GM23338 (cell line): ENCODE measurements around the gene KIAA1549. TPM values are rescaled to one million over a fixed set of nuclear protein-coding genes. Genes with fewer than 3 reads are reported as not detected.

Experiments used
- ATAC-seq: fragments of 200-7000 bp; cut with Tn5 transposase; 3 replicates; pipeline ENCODE4 v1.9.1; 2020
- DNase-seq: peaks from one replicate; pipeline ENCODE4 v3.0.0-alpha.2; 2015; ENCODE audit warnings: low spot score
- H2AFZ ChIP-seq: fragments of 200-600 bp; sonication (generic); 2 replicates; pipeline ENCODE4 v1.8.0; 2016; ENCODE audit warnings: antibody characterized with exemption, mild to moderate bottlenecking, moderate library complexity
- H3F3A ChIP-seq: fragments of 200-600 bp; sonication (generic); replicated peaks from 2 replicates; pipeline ENCODE4 v1.8.0; 2017; ENCODE audit warnings: antibody characterized with exemption, mixed run types, low read depth
- H3K27ac ChIP-seq: fragments of 200-600 bp; sonication (generic); 2 replicates; pipeline ENCODE4 v1.6.1; 2016; ENCODE audit warnings: low read depth
- H3K27me3 ChIP-seq: fragments of 200-600 bp; sonication (generic); 2 replicates; pipeline ENCODE4 v1.8.0; 2016; ENCODE audit warnings: mild to moderate bottlenecking, mixed run types, moderate library complexity; ENCODE audit not compliant: insufficient read depth
- H3K36me3 ChIP-seq: fragments of 200-600 bp; sonication (generic); 2 replicates; pipeline ENCODE4 v1.8.0; 2016; ENCODE audit warnings: mild to moderate bottlenecking; ENCODE audit not compliant: insufficient read depth
- H3K4me1 ChIP-seq: fragments of 200-600 bp; sonication (generic); 2 replicates; pipeline ENCODE4 v1.8.0; 2016; ENCODE audit warnings: mild to moderate bottlenecking, moderate library complexity; ENCODE audit not compliant: insufficient read depth
- H3K4me2 ChIP-seq: fragments of 200-600 bp; sonication (generic); 2 replicates; pipeline ENCODE4 v1.7.1; 2017; ENCODE audit warnings: mixed run types
- H3K4me3 ChIP-seq: fragments of 200-600 bp; sonication (generic); 2 replicates; pipeline ENCODE4 v1.6.1; 2016; ENCODE audit warnings: mixed run types
- H3K79me2 ChIP-seq: fragments of 200-600 bp; sonication (generic); replicated peaks from 2 replicates; pipeline ENCODE4 v1.8.0; 2017; ENCODE audit warnings: mild to moderate bottlenecking; ENCODE audit not compliant: insufficient read depth
- H3K9me2 ChIP-seq: fragments of 200-600 bp; sonication (generic); 2 replicates; pipeline ENCODE4 v1.8.0; 2017; ENCODE audit not compliant: insufficient read depth
- H4K20me1 ChIP-seq: fragments of 200-600 bp; sonication (generic); replicated peaks from 2 replicates; pipeline ENCODE4 v1.8.0; 2017; ENCODE audit warnings: mild to moderate bottlenecking; ENCODE audit not compliant: insufficient read depth
- H3K27ac Mint-ChIP-seq: 2 replicates; pipeline ENCODE4 v1.8.0; 2020; ENCODE audit warnings: inconsistent platforms, mild to moderate bottlenecking, moderate library complexity, mixed read lengths
- H3K27me3 Mint-ChIP-seq: 3 replicates; pipeline ENCODE4 v1.8.0; 2022; ENCODE audit warnings: low read depth, mild to moderate bottlenecking, moderate library complexity, mixed read lengths, inconsistent platforms; ENCODE audit not compliant: insufficient read depth, poor library complexity
- H3K36me3 Mint-ChIP-seq: 3 replicates; pipeline ENCODE4 v1.8.0; 2021; ENCODE audit warnings: low read depth, mild to moderate bottlenecking, inconsistent platforms, moderate library complexity, mixed read lengths
- H3K4me1 Mint-ChIP-seq: 3 replicates; pipeline ENCODE4 v1.8.0; 2020; ENCODE audit warnings: mild to moderate bottlenecking, inconsistent platforms, mixed read lengths
- H3K4me3 Mint-ChIP-seq: 3 replicates; pipeline ENCODE4 v1.8.0; 2021; ENCODE audit warnings: moderate library complexity, mild to moderate bottlenecking, inconsistent platforms, mixed read lengths
- H3K9me3 Mint-ChIP-seq: 3 replicates; pipeline ENCODE4 v1.8.0; 2020; ENCODE audit warnings: moderate library complexity, mild to moderate bottlenecking, inconsistent platforms, mixed read lengths
- CREB1 ChIP-seq: fragments of 250-450 bp; sonication (Bioruptor Pico); IDR thresholded peaks from 2 replicates; pipeline ENCODE4 v1.5.0; 2020; ENCODE audit warnings: low read depth, mild to moderate bottlenecking, moderate library complexity
- ETS1 ChIP-seq: IDR thresholded peaks from 2 replicates; pipeline ENCODE4 v1.6.1; 2016; ENCODE audit warnings: antibody characterized with exemption
- EZH2phosphoT487 ChIP-seq: fragments of 200-600 bp; sonication (generic); IDR thresholded peaks from one replicate; pipeline ENCODE4 v1.8.1; 2018; ENCODE audit warnings: antibody characterized with exemption; ENCODE audit not compliant: unreplicated experiment
- JUNB ChIP-seq: IDR thresholded peaks from one replicate; pipeline ENCODE4 v1.6.1; 2016; ENCODE audit warnings: antibody characterized with exemption; ENCODE audit not compliant: unreplicated experiment
- NANOG ChIP-seq: IDR thresholded peaks from 2 replicates; pipeline ENCODE4 v1.6.1; 2016; ENCODE audit warnings: antibody characterized with exemption, borderline replicate concordance
- STAT1 ChIP-seq: IDR thresholded peaks from one replicate; pipeline ENCODE4 v1.6.1; 2016; ENCODE audit warnings: antibody characterized with exemption; ENCODE audit not compliant: unreplicated experiment
- ZNF114 ChIP-seq: fragments of 250-450 bp; sonication (Bioruptor Pico); IDR thresholded peaks from 2 replicates; pipeline ENCODE4 v1.5.0; 2020; ENCODE audit warnings: mild to moderate bottlenecking, moderate library complexity
- ZNF331 ChIP-seq: fragments of 250-450 bp; sonication (Bioruptor Pico); IDR thresholded peaks from 2 replicates; pipeline ENCODE4 v1.5.0; 2020; ENCODE audit warnings: low read depth, mild to moderate bottlenecking, moderate library complexity
- ZNF462 ChIP-seq: fragments of 250-450 bp; sonication (Bioruptor Pico); IDR thresholded peaks from 2 replicates; pipeline ENCODE4 v1.5.0; 2020; ENCODE audit warnings: mild to moderate bottlenecking, moderate library complexity
- polyA plus RNA-seq: library from polyadenylated mRNA; unstranded; fragments of >200 nt; fragmentation: Nextera tagmentation; extraction: Ambion mirVana; gene quantifications from 2 replicates; pipeline ENCODE4 v1.2.1, GENCODE V29; 2016
- total RNA-seq: library from RNA; depleted of rRNA; stranded (reverse); fragments of >200 nt; shearing (Covaris generic); gene quantifications from 2 replicates; pipeline ENCODE4 v1.2.3, GENCODE V29; 2014

KIAA1549 gene
- total and polyA plus RNA-seq, 2 experiments from 2014 or later: 3.6 to 13.5 TPM

GRCh38 chr7:138982204-138982623, 1.0 kb upstream of the KIAA1549 start:
- H3K36me3 Mint-ChIP-seq: peaks cover 5% of the 10 kb centered on the region; the same call in 1 of the 3 replicates
- Histone ChIP-seq H3K27ac (no peak overlapping the region), H3K27me3 (peaks cover 29% of the 10 kb centered on the region), H3K79me2 (peaks cover 35% of the 10 kb centered on the region), H4K20me1 (no peaks in the 10 kb centered on the region), H3K4me3 (peak overlapping the region; percentile 78), H3F3A (peaks cover 21% of the 10 kb centered on the region), H2AFZ (peak overlapping the region; percentile 96), H3K4me2 (peak overlapping the region; percentile 92), H3K36me3 (no peaks in the 10 kb centered on the region), H3K9me2 (no peaks in the 10 kb centered on the region), H3K4me1 (peaks cover 18% of the 10 kb centered on the region)
- DNase-seq (no peak), ATAC-seq (no peak; the same call in 2 of the 3 replicates)
- peak overlapping the region; percentile 68 for H3K4me3 Mint-ChIP-seq
- no peak for TF ChIP-seq CREB1 (CRISPR knock-in tag)
- no peak for TF ChIP-seq ZNF114 (CRISPR knock-in tag)
- TF ChIP-seq NANOG: no peak
- no peak for TF ChIP-seq EZH2phosphoT487
- TF ChIP-seq JUNB: no peak
- TF ChIP-seq STAT1: no peak
- TF ChIP-seq ZNF462 (CRISPR knock-in tag): no peak
- TF ChIP-seq ETS1: no peak
- no peak for TF ChIP-seq ZNF331
- H3K9me3 Mint-ChIP-seq: no peaks in the 10 kb centered on the region; the same call in 1 of the 3 replicates
- peaks cover 19% of the 10 kb centered on the region for H3K27me3 Mint-ChIP-seq
- H3K4me1 Mint-ChIP-seq: peaks cover 34% of the 10 kb centered on the region
- H3K27ac Mint-ChIP-seq: no peak overlapping the region
